HT-29 (cell line): ENCODE results near the gene SMIM1. TPM values are rescaled to one million over a fixed set of nuclear protein-coding genes. Genes with fewer than 3 reads are reported as not detected.

Experiments
- DNase-seq: peaks from one replicate; pipeline ENCODE4 v3.0.0-alpha.2; 2015; ENCODE audit warnings: low spot score
- total RNA-seq: library from RNA; depleted of rRNA; stranded (reverse); fragments of >200 nt; shearing (Covaris generic); gene quantifications from 2 replicates; pipeline ENCODE4 v1.2.3, GENCODE V29; 2014

The SMIM1 gene
- total RNA-seq, 1 experiment from 2014 or later = not detected

DNA sequence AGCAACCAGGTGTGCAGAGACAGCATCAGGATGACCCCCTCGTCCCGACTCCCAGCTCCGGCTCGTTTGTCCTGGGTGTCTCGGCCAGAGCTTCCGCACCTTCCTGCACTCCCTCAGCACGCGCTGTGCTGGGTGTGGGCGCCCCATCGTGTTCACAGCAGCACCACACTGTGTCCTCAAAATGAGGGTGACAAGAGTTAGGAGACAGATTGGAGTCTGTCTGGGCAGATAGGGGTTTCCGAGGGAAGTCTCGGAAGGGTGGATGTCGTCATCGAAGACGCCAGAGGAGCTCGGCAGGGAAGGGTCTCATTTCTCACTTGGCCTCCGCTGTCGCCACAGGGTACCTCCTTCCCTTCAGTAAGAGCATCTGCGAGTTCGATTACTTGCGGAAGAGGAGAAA is 16.2 kb upstream of the SMIM1 start:
- DNase-seq = no peak

GRCh38 chr1:3759164-3759563 is 13.4 kb upstream of the SMIM1 start:
- DNase-seq = no peak

- DNase-seq = no peak
Measured at GRCh38 chr1:3759796-3760195, 12.8 kb upstream of the SMIM1 start.

DNA sequence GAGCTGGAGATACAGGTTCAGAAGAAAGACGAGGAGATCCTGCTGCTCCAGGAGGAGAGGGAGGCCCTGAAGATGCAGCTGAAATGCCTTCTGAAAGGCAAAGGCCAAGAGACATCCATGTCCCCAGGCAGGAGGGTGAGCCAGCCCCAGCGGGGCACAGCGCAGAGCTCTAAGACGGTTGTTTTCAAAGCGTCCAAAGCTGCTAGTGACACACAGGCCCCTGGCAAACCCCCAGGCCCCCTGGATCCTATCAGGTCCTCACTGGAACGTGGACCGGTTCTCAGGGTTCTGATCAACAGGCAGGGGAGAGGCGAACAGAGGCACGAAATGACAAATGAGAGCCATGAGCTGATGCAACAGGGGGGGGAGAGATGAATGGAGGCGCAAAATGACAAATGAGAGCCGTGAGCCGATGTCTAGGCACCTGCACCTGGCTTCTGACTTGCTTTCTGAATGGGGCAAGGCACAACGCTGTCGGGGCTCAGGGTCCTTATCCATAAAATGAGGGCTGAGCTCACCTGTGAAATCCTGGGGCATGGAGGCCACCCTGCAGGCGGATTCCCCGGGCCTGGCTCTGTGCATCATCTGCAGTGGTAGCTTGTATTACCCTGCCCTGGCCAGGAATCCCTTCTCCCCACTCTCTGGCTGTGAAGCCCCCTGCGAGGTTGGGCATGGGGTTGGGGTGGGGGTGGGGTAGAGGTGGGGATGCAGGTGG is 11.1 kb upstream of the SMIM1 start:
- no peak for DNase-seq

GRCh38 chr1:3762151-3762872 is 10.2 kb upstream of the SMIM1 start:
- DNase-seq = no peak

- no peak for DNase-seq
Measured at GRCh38 chr1:3762873-3763228, 9.7 kb upstream of the SMIM1 start.

DNA sequence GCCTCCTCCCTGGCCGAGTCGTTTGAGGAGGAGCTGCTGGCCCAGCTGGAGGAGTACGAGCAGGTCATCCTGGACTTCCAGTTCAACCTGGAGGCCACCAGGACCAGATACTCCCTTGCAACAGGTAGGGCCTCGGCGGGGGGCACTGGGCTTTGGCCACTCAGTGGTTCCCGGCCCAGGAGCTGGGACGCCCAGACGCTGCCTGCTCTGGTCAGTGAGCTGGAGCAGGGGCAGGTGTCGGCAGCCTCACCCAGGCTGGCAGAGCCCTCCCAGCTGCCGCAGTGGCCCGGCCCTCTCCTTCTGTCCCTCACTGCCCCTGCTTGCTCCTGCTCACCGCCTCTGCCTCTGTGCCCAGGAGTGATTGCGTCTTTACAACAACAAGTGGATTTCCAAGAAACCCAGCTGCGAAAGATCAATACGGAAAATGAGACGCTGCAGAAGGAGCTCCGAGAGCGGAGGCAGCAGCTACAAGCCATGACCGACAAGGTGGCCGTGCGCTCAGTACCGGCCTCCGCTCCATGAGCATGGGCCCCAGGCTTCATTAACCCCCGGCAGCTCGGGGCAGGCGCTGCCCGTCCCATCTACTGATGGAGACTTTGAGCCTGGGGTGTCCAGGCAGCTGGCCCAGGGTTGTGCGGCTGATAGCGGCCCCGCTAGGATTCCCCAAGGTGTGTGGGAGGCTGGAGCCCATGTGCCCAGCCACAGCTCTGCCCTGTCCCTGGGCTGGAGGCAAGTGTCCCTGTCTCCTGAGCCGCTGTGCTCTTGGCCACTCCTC is 9.0 kb upstream of the SMIM1 start:
- DNase-seq = no peak

GRCh38 chr1:3767328-3767925 is 5.1 kb upstream of the SMIM1 start:
- no peak for DNase-seq

- no peak for DNase-seq
Measured at GRCh38 chr1:3768811-3769390, 3.6 kb upstream of the SMIM1 start.

DNA sequence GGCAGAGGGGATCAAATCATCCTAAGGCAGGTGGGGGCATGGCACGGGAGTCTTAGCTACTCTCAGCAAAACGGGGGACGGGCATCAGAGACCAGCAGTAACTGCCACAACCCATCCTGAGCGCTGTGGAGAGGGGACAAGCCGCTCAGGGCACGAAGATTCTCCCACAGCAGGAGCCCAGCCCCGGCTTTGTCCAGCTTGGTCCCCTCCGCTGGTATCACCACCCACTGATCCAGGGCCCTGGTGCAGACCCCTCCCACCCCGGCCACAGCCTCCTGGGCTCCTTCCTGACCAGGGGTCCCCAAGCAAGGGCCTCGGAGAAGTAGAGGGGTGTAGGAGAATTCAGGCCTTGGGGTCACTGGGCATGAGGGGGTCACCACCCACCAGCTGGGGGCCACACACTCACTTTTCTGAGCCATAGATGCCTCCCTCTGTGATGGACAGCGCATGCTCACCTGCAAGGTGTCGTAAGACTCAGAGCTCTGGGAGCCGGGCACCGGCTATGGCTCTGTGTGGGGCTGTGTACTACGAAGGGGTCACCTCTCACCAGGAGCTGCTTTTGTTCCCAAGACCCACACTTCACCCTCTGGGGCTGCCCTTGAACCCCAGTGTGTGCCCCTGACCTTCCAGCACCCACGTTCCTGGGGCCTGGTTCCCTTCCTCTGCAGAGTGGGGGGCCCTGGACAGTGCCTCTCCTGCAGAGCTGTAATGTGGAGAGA is 2.3 kb upstream of the SMIM1 start:
- no peak for DNase-seq

- no peak for DNase-seq
Measured at GRCh38 chr1:3771108-3772026, 1.2 kb upstream of the SMIM1 start.

GRCh38 chr1:3772027-3772714 is 378 bp upstream of the SMIM1 start:
- DNase-seq = peak; percentile 48

- DNase-seq = no peak
Measured at GRCh38 chr1:3773572-3774275, 1.2 kb downstream of the SMIM1 start.

- DNase-seq = no peak
Measured at GRCh38 chr1:3774276-3774945, 1.9 kb downstream of the SMIM1 start.

DNA sequence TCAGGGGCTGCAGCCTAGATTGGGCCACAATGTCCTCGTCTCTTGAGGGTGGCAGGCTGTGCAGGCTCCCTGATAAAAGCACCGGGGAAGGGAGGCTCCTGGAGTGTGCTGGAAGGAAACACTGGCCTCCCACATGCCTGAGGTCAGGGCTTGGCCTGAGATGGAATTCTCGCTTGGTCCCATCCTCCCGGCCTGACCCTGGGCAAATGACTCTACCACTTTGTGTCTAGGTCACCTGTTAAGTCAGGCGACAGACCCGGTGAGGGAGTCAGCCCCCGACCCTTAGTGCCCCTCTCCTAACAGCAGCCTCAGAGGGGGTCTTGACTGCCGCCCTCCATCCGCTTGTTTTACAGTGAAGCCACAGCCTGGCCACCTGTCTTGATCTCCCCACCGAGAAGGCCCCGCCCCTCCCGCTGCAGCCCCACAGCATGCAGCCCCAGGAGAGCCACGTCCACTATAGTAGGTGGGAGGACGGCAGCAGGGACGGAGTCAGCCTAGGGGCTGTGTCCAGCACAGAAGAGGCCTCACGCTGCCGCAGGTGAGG is 2.5 kb downstream of the SMIM1 start:
- DNase-seq = no peak

DNA sequence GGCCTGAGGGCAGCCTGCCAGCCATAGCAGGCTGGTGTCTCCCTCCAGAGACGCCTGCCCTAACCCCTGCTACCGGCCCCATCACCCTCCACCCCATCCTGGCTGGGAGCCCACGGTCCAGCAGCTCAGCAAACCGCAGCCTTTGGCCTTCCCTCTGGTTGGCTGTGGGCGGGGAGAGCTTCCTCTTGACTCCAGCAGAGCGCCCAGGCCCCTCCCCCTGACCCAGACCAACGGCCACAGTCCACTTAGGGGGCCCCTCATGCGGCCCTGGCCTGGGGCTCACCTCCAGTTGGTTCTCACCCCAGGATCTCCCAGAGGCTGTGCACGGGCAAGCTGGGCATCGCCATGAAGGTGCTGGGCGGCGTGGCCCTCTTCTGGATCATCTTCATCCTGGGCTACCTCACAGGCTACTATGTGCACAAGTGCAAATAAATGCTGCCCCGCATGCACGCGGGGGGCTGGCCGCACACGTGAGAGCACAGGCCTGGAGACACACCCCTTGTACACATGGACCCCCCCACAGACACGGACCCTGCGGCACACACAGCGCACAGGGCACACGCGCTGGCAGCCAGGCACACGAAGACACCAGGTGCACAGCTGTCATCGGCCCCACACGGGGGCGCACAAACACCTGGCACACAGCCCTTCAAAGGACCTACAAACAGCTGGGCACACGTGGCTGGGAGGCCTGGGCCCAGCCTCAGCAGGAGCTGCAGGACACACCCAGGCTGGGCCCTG is 3.1 kb downstream of the SMIM1 start:
- peak; percentile 82 for DNase-seq
